OCI-LY1 (cell line): ENCODE data around the gene UFD1.

Experiments used
- CTCF ChIP-seq: fragments of 200-600 bp; sonication (generic), shearing (Covaris generic); IDR thresholded peaks from 2 replicates; pipeline ENCODE4 v1.5.1; 2017; ENCODE audit warnings: mild to moderate bottlenecking, antibody characterized with exemption, low read length, moderate library complexity, mixed read lengths
- EZH2 ChIP-seq: fragments of 200-600 bp; sonication (generic), shearing (Covaris generic); IDR thresholded peaks from 2 replicates; pipeline ENCODE4 v1.8.0; 2017; ENCODE audit warnings: borderline replicate concordance, mixed run types, mild to moderate bottlenecking, antibody characterized with exemption, low read length, moderate library complexity, mixed read lengths

GRCh38 chr22:19410941-19411689 lies 67.9 kb downstream of the UFD1 start:
- TF ChIP-seq CTCF (no peak), EZH2 (no peak)
